Keratinocyte (primary cell): Measurements from ENCODE around the gene DACH1. TPM values are rescaled to one million over a fixed set of nuclear protein-coding genes. Genes with fewer than 3 reads are reported as not detected.

Source experiments
- DNase-seq: peaks from one replicate; pipeline ENCODE4 v3.0.0-alpha.2; 2011; ENCODE audit warnings: low read depth, missing footprints, low spot score
- FAIRE-seq: peaks from 2 replicates; lab custom pipeline; 2011; peaks lifted over from hg19 to GRCh38; lab: Jason Lieb, UNC
- H2AFZ ChIP-seq: 2 replicates; pipeline ENCODE4 v1.6.0; 2012; ENCODE audit warnings: low read length, control low read depth, inconsistent platforms; ENCODE audit not compliant: control insufficient read depth
- H3K27ac ChIP-seq: 2 replicates; pipeline ENCODE4 v1.5.1; 2011; ENCODE audit warnings: low read length; ENCODE audit not compliant: control insufficient read depth, insufficient read depth
- H3K27me3 ChIP-seq: 3 replicates; pipeline ENCODE4 v1.6.0; 2011; ENCODE audit warnings: low read length; ENCODE audit not compliant: control insufficient read depth, insufficient read depth; ENCODE audit errors: extremely low read depth
- H3K36me3 ChIP-seq, 2 experiments: 2 replicates in 1 of 2; 3 replicates in 1 of 2; pipeline ENCODE4 v1.5.1; 2011; ENCODE audit warnings: low read length in 2 of 2, mild to moderate bottlenecking in 1 of 2; ENCODE audit not compliant: control insufficient read depth in 2 of 2, insufficient read depth in 2 of 2; ENCODE audit errors: extremely low read depth in 1 of 2
- H3K4me1 ChIP-seq: 3 replicates; pipeline ENCODE4 v1.5.1; 2011; ENCODE audit warnings: low read length; ENCODE audit not compliant: control insufficient read depth, insufficient read depth; ENCODE audit errors: extremely low read depth
- H3K4me2 ChIP-seq: 3 replicates; pipeline ENCODE4 v1.6.0; 2011; ENCODE audit warnings: low read depth, low read length; ENCODE audit not compliant: control insufficient read depth, insufficient read depth; ENCODE audit errors: extremely low read depth
- H3K4me3 ChIP-seq, 3 experiments: fragments of 200-600 bp in 1 of 3; sonication (generic) in 1 of 3; 2 replicates in 2 of 3; 3 replicates in 1 of 3; pipeline ENCODE4 v1.5.1; 2011 to 2016; ENCODE audit warnings: low read length in 3 of 3, mild to moderate bottlenecking in 3 of 3, control low read depth in 2 of 3, inconsistent platforms in 1 of 3, low read depth in 1 of 3, mixed read lengths in 1 of 3, mixed run types in 1 of 3, moderate library complexity in 1 of 3; ENCODE audit not compliant: control insufficient read depth in 2 of 3, insufficient read depth in 2 of 3; ENCODE audit errors: extremely low read depth in 1 of 3
- H3K79me2 ChIP-seq: 2 replicates; pipeline ENCODE4 v1.6.0; 2012; ENCODE audit warnings: low read length; ENCODE audit not compliant: control insufficient read depth, insufficient read depth
- H3K9ac ChIP-seq: 3 replicates; pipeline ENCODE4 v1.6.0; 2011; ENCODE audit warnings: low read length; ENCODE audit not compliant: control insufficient read depth, insufficient read depth; ENCODE audit errors: extremely low read depth
- H3K9me1 ChIP-seq: 3 replicates; pipeline ENCODE4 v1.6.0; 2011; ENCODE audit warnings: low read length; ENCODE audit not compliant: control insufficient read depth, insufficient read depth; ENCODE audit errors: extremely low read depth
- H3K9me3 ChIP-seq: 2 replicates; pipeline ENCODE4 v1.5.1; 2012; ENCODE audit warnings: low read depth, low read length; ENCODE audit not compliant: control insufficient read depth
- H4K20me1 ChIP-seq: 3 replicates; pipeline ENCODE4 v1.6.0; 2011; ENCODE audit warnings: low read length; ENCODE audit not compliant: control insufficient read depth, insufficient read depth; ENCODE audit errors: extremely low read depth
- EZH2 ChIP-seq: IDR thresholded peaks from one replicate; pipeline ENCODE4 v1.6.1; 2012; ENCODE audit warnings: inconsistent platforms, mild to moderate bottlenecking, low read length, moderate library complexity
- dilution Hi-C: fragments of 300-500 bp; cut with MboI; formaldehyde crosslinking; loops from one replicate; pipeline ENCODE4 v1.7.0; 2020; ENCODE audit warnings: low sequenced_read_pairs; ENCODE audit not compliant: extremely low pct_ligation_motif_present
- polyA plus RNA-seq, 5 experiments: library from polyadenylated mRNA; depleted of rRNA in 3 of 5; stranded (reverse) in 3 of 5; stranded (forward) in 1 of 5; unstranded in 1 of 5; fragments of >200 nt; gene quantifications; 1 replicate in 1 of 5; 2 replicates in 3 of 5; 3 replicates in 1 of 5; pipeline versions ENCODE4 v1.2.1 to v1.2.3, GENCODE V29; 2011 to 2012; ENCODE audit warnings: missing spikeins in 2 of 5, low read depth in 1 of 5, low replicate concordance in 1 of 5
- TF ChIP-seq, protein P1 (sequence below), 3 experiments: IDR thresholded peaks in 1 of 3; conservative IDR thresholded peaks in 1 of 3; optimal IDR thresholded peaks in 1 of 3; 2 replicates in 2 of 3; 3 replicates in 1 of 3; pipeline versions ENCODE3 to v1.5.1; 2011; ENCODE audit warnings: low read length in 3 of 3, mild to moderate bottlenecking in 3 of 3, moderate library complexity in 2 of 3, control low read depth in 1 of 3, inconsistent platforms in 1 of 3; ENCODE audit not compliant: insufficient read depth in 2 of 3; ENCODE audit errors: extremely low read depth in 1 of 3

The DACH1 gene
- polyA plus RNA-seq, 1 donor (not counting 4 experiments of a cell fraction or from before 2014, with no cell fraction given) = not detected

DNA sequence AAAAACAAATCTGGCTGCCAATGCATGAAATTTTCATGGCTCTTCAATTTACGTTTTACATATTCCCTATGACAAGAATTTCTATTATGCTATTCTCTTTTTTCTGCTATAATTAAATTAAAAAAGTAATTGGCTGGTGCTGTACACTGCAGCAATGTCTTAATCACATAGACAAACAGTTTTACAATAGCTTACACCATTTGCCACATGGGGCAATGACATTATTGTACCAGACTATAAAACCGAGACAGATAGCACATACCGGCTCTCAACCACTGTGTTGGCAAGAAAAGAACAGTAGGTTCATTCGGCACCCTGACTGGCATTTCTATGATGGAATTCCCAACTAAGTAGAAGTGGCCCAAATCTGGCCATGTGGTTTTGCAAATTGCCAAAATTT, 67.7 kb downstream of the DACH1 start:
- Histone ChIP-seq H3K9ac (no peak overlapping the region), H3K9me3 (no peaks in the 10 kb centered on the region), H3K27me3 (no peaks in the 10 kb centered on the region), H3K9me1 (no peaks in the 10 kb centered on the region), H4K20me1 (no peaks in the 10 kb centered on the region), H3K79me2 (no peaks in the 10 kb centered on the region), H2AFZ (no peak overlapping the region), H3K4me3 (no peak overlapping the region), H3K4me1 (no peaks in the 10 kb centered on the region), H3K36me3 (no peaks in the 10 kb centered on the region), H3K27ac (no peak overlapping the region), H3K4me2 (no peak overlapping the region)
- no peak for FAIRE-seq
- no peak for DNase-seq
- dilution Hi-C loops = no loop called here
- TF ChIP-seq EZH2 = no peak
- TF ChIP-seq, protein P1, sequence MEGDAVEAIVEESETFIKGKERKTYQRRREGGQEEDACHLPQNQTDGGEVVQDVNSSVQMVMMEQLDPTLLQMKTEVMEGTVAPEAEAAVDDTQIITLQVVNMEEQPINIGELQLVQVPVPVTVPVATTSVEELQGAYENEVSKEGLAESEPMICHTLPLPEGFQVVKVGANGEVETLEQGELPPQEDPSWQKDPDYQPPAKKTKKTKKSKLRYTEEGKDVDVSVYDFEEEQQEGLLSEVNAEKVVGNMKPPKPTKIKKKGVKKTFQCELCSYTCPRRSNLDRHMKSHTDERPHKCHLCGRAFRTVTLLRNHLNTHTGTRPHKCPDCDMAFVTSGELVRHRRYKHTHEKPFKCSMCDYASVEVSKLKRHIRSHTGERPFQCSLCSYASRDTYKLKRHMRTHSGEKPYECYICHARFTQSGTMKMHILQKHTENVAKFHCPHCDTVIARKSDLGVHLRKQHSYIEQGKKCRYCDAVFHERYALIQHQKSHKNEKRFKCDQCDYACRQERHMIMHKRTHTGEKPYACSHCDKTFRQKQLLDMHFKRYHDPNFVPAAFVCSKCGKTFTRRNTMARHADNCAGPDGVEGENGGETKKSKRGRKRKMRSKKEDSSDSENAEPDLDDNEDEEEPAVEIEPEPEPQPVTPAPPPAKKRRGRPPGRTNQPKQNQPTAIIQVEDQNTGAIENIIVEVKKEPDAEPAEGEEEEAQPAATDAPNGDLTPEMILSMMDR (optimal IDR thresholded peaks at IDR 0.05 in 1 of 3, IDR thresholded peaks at IDR 0.05 in 1 of 3, conservative IDR thresholded peaks at IDR 0.05 in 1 of 3; ENCODE audit: extremely low read depth in 1 of 3, insufficient read depth in 2 of 3, low read length in 3 of 3) = no peak

DNA sequence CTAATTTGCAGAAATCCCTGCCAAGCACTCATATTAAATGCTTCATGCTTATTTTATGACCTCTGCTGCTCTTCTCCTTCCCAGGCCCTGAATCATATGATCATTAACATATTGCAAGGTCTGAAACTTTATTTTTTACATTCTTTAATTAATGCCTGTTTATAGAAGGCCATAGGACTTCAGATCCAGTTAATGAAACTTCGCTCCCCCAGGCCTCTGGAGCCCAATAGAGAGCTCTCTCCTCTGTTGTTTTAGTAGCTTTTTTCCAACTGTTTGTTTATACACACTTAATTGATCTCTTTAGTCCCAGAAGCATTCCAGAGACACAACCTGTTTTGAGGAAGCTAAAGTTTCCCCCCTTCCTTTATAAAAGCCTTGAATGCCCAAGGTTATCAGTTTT, 68.3 kb downstream of the DACH1 start:
- no peak overlapping the region for H3K27ac ChIP-seq
- H3K36me3 ChIP-seq = no peaks in the 10 kb centered on the region
- no peak overlapping the region for H3K9ac ChIP-seq
- H3K9me3 ChIP-seq = no peaks in the 10 kb centered on the region
- H3K4me1 ChIP-seq = no peaks in the 10 kb centered on the region
- H3K4me3 ChIP-seq = no peak overlapping the region
- no peaks in the 10 kb centered on the region for H3K27me3 ChIP-seq
- H4K20me1 ChIP-seq = no peaks in the 10 kb centered on the region
- no peaks in the 10 kb centered on the region for H3K9me1 ChIP-seq
- DNase-seq = no peak
- no peak overlapping the region for H2AFZ ChIP-seq
- TF ChIP-seq EZH2 = no peak
- TF ChIP-seq, protein P1 (optimal IDR thresholded peaks at IDR 0.05 in 1 of 3, IDR thresholded peaks at IDR 0.05 in 1 of 3, conservative IDR thresholded peaks at IDR 0.05 in 1 of 3; ENCODE audit: extremely low read depth in 1 of 3, insufficient read depth in 2 of 3, low read length in 3 of 3) = no peak
- dilution Hi-C loops = no loop called here
- H3K4me2 ChIP-seq = no peak overlapping the region
- no peak for FAIRE-seq
- H3K79me2 ChIP-seq = no peaks in the 10 kb centered on the region
